Measurements from ENCODE around the gene FRYL. TPM values are rescaled to one million over a fixed set of nuclear protein-coding genes. Genes with fewer than 3 reads are reported as not detected.

Gene FRYL
- total RNA-seq, 1 experiment from 2014 or later, result 53.9 TPM

GRCh38 chr4:48478273-48478672 lies 301.8 kb downstream of the FRYL start:
- Histone ChIP-seq H2AFZ (no peak overlapping the region), H3K9me2 (ENCODE audit: insufficient read depth) (no peaks in the 10 kb centered on the region), H3K36me3 (ENCODE audit: low read depth) (no peaks in the 10 kb centered on the region), H3K79me2 (ENCODE audit: low read depth) (no peaks in the 10 kb centered on the region), H3K27me3 (ENCODE audit: insufficient read depth, low read depth) (no peaks in the 10 kb centered on the region), H3K9me3 (ENCODE audit: insufficient read depth, low read depth) (no peaks in the 10 kb centered on the region), H4K20me1 (ENCODE audit: insufficient read depth) (no peaks in the 10 kb centered on the region), H3K4me1 (replicated peaks; ENCODE audit: insufficient read depth) (no peaks in the 10 kb centered on the region), H3K4me2 (no peak overlapping the region), H3K4me3 (no peak overlapping the region), H3F3A (ENCODE audit: insufficient read depth, low read depth) (no peaks in the 10 kb centered on the region), H3K27ac (no peak overlapping the region)
- TF ChIP-seq, protein P1, sequence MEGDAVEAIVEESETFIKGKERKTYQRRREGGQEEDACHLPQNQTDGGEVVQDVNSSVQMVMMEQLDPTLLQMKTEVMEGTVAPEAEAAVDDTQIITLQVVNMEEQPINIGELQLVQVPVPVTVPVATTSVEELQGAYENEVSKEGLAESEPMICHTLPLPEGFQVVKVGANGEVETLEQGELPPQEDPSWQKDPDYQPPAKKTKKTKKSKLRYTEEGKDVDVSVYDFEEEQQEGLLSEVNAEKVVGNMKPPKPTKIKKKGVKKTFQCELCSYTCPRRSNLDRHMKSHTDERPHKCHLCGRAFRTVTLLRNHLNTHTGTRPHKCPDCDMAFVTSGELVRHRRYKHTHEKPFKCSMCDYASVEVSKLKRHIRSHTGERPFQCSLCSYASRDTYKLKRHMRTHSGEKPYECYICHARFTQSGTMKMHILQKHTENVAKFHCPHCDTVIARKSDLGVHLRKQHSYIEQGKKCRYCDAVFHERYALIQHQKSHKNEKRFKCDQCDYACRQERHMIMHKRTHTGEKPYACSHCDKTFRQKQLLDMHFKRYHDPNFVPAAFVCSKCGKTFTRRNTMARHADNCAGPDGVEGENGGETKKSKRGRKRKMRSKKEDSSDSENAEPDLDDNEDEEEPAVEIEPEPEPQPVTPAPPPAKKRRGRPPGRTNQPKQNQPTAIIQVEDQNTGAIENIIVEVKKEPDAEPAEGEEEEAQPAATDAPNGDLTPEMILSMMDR (conservative IDR thresholded peaks at IDR 0.05), result no peak
- no peak for TF ChIP-seq EZH2 (IDR thresholded peaks at IDR 0.05; ENCODE audit: low read depth)
- no TSS peak for BruUV-seq (replicated peaks)
- POLR2A ChIA-PET (ENCODE audit: unreplicated experiment), result no interaction called here
- intact Hi-C loops (cut with micrococcal nuclease; ENCODE audit: unreplicated experiment), result no loop called here
- CTCF ChIA-PET, result no interaction called here
- DNase-seq, result no peak

DNA sequence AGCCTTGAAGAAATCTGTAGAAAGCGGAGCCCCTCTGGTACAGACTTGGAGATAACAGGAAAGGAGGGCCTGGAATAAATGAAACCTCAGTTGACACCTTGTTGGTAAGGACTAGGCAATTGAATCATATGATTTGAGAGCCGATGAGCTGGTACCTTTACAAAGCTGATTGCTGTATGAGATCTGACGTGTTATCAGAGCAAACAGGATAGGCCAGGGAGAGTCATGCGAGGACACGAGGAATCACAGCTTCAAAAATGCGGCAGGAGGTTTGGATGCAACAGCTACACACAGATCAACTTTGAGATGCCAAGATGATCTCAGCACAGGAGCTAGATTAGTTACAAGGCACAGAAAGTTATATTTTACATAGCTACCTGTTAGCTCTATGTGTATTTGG lies 304.3 kb downstream of the FRYL start:
- ChIA-PET POLR2A (ENCODE audit: unreplicated experiment) (no interaction called here), CTCF (no interaction called here)
- H2AFZ ChIP-seq, result no peak overlapping the region
- intact Hi-C loops (cut with micrococcal nuclease; ENCODE audit: unreplicated experiment), result no loop called here
- H3K4me1 ChIP-seq (replicated peaks; ENCODE audit: insufficient read depth), result no peaks in the 10 kb centered on the region
- H4K20me1 ChIP-seq (ENCODE audit: insufficient read depth), result no peaks in the 10 kb centered on the region
- H3K36me3 ChIP-seq (ENCODE audit: low read depth), result no peaks in the 10 kb centered on the region
- no peaks in the 10 kb centered on the region for H3K9me3 ChIP-seq (ENCODE audit: insufficient read depth, low read depth)
- BruUV-seq (replicated peaks), result no TSS peak
- H3K9me2 ChIP-seq (ENCODE audit: insufficient read depth), result no peaks in the 10 kb centered on the region
- no peak overlapping the region for H3K4me3 ChIP-seq
- H3K79me2 ChIP-seq (ENCODE audit: low read depth), result no peaks in the 10 kb centered on the region
- H3K27me3 ChIP-seq (ENCODE audit: insufficient read depth, low read depth), result no peaks in the 10 kb centered on the region
- TF ChIP-seq, protein P1 (conservative IDR thresholded peaks at IDR 0.05), result no peak
- TF ChIP-seq EZH2 (IDR thresholded peaks at IDR 0.05; ENCODE audit: low read depth), result no peak
- DNase-seq, result no peak
- no peaks in the 10 kb centered on the region for H3F3A ChIP-seq (ENCODE audit: insufficient read depth, low read depth)
- no peak overlapping the region for H3K4me2 ChIP-seq
- no peak overlapping the region for H3K27ac ChIP-seq

- no peak for TF ChIP-seq EZH2 (IDR thresholded peaks at IDR 0.05; ENCODE audit: low read depth)
- TF ChIP-seq, protein P1 (conservative IDR thresholded peaks at IDR 0.05), result no peak
- no peak overlapping the region for H3K4me3 ChIP-seq
- no peaks in the 10 kb centered on the region for H3K4me1 ChIP-seq (replicated peaks; ENCODE audit: insufficient read depth)
- H3F3A ChIP-seq (ENCODE audit: insufficient read depth, low read depth), result no peaks in the 10 kb centered on the region
- H2AFZ ChIP-seq, result no peak overlapping the region
- CTCF ChIA-PET, result no interaction called here
- no peak for DNase-seq
- H3K27me3 ChIP-seq (ENCODE audit: insufficient read depth, low read depth), result no peaks in the 10 kb centered on the region
- BruUV-seq (replicated peaks), result no TSS peak
- no peaks in the 10 kb centered on the region for H3K9me2 ChIP-seq (ENCODE audit: insufficient read depth)
- no peaks in the 10 kb centered on the region for H3K79me2 ChIP-seq (ENCODE audit: low read depth)
- no peaks in the 10 kb centered on the region for H4K20me1 ChIP-seq (ENCODE audit: insufficient read depth)
- no peaks in the 10 kb centered on the region for H3K36me3 ChIP-seq (ENCODE audit: low read depth)
- intact Hi-C loops (cut with micrococcal nuclease; ENCODE audit: unreplicated experiment), result no loop called here
- POLR2A ChIA-PET (ENCODE audit: unreplicated experiment), result no interaction called here
- no peaks in the 10 kb centered on the region for H3K9me3 ChIP-seq (ENCODE audit: insufficient read depth, low read depth)
- H3K4me2 ChIP-seq, result no peak overlapping the region
- no peak overlapping the region for H3K27ac ChIP-seq
Measured at GRCh38 chr4:48472794-48473193, 307.3 kb downstream of the FRYL start.

Data from PC-9 (cell line).